H1 (cell line): Measurements from ENCODE around the gene HIPK2. TPM values are rescaled to one million over a fixed set of nuclear protein-coding genes. Genes with fewer than 3 reads are reported as not detected.

Source experiments
- CTCF ChIA-PET: fragments of 300-600 bp; sonication (Branson Sonifier 250); formaldehyde crosslinking; loops from one replicate; lab custom pipeline; 2021; ENCODE audit not compliant: partially characterized antibody; lab: Charles Lee
- POLR2A ChIA-PET: fragments of 300-600 bp; sonication (Branson Sonifier 250); formaldehyde crosslinking; loops from one replicate; lab custom pipeline; 2021; ENCODE audit warnings: inconsistent platforms; ENCODE audit not compliant: partially characterized antibody; lab: Charles Lee
- DNase-seq, 2 experiments: peaks; one replicate each; pipeline versions ENCODE4 v3.0.0 to v3.0.0-alpha.2; 2010 to 2022; ENCODE audit warnings: low spot score in 2 of 2, low read depth in 1 of 2, mixed read lengths in 1 of 2
- FAIRE-seq: peaks from 2 replicates; lab custom pipeline; 2011; peaks lifted over from hg19 to GRCh38; lab: Jason Lieb, UNC
- H2AFZ ChIP-seq: 2 replicates; pipeline ENCODE4 v1.8.1; 2012; ENCODE audit warnings: low read length, inconsistent platforms
- H2AK5ac ChIP-seq: 2 replicates; pipeline ENCODE4 v1.6.1; 2013; ENCODE audit warnings: low read depth, low read length
- H2BK120ac ChIP-seq: replicated peaks from 2 replicates; pipeline ENCODE3; 2013; ENCODE audit warnings: low read depth, low read length, inconsistent platforms
- H2BK12ac ChIP-seq: 2 replicates; pipeline ENCODE4 v1.6.1; 2013; ENCODE audit warnings: low read depth, low read length
- H2BK15ac ChIP-seq: 2 replicates; pipeline ENCODE4 v1.6.1; 2013; ENCODE audit warnings: low read length
- H2BK20ac ChIP-seq: 2 replicates; pipeline ENCODE4 v1.6.1; 2013; ENCODE audit warnings: low read length
- H2BK5ac ChIP-seq: 2 replicates; pipeline ENCODE4 v1.6.1; 2013; ENCODE audit warnings: low read depth, low read length
- H3K14ac ChIP-seq: 2 replicates; pipeline ENCODE4 v1.6.1; 2013; ENCODE audit warnings: inconsistent platforms; ENCODE audit not compliant: insufficient read length
- H3K18ac ChIP-seq: 2 replicates; pipeline ENCODE4 v1.6.1; 2013; ENCODE audit warnings: low read length; ENCODE audit errors: extremely low read depth
- H3K23ac ChIP-seq: 2 replicates; pipeline ENCODE4 v1.6.1; 2013; ENCODE audit warnings: inconsistent platforms; ENCODE audit not compliant: insufficient read length
- H3K23me2 ChIP-seq: 2 replicates; pipeline ENCODE4 v1.6.1; 2013; ENCODE audit warnings: low read depth, low read length
- H3K27ac ChIP-seq: 2 replicates; pipeline ENCODE4 v1.6.1; 2011; ENCODE audit warnings: low read depth, low read length, inconsistent platforms
- H3K27me3 ChIP-seq, 4 experiments: replicated peaks in 1 of 4; 1 replicate in 1 of 4; 2 replicates in 3 of 4; pipeline versions ENCODE4 v1.6.1 to v1.8.1; 2011 to 2013; ENCODE audit warnings: low read length in 3 of 4, mild to moderate bottlenecking in 3 of 4, inconsistent platforms in 2 of 4, mixed read lengths in 2 of 4, moderate library complexity in 1 of 4; ENCODE audit not compliant: control insufficient read depth in 3 of 4, insufficient read depth in 3 of 4; ENCODE audit errors: extremely low read depth in 1 of 4
- H3K36me3 ChIP-seq, 4 experiments: 2 replicates each; pipeline versions ENCODE4 v1.6.1 to v1.8.1; 2011 to 2013; ENCODE audit warnings: mild to moderate bottlenecking in 4 of 4, low read length in 3 of 4, moderate library complexity in 2 of 4, control low read depth in 1 of 4, inconsistent platforms in 1 of 4; ENCODE audit not compliant: insufficient read depth in 4 of 4, control insufficient read depth in 2 of 4
- H3K4ac ChIP-seq: replicated peaks from 2 replicates; pipeline ENCODE3; 2013; ENCODE audit warnings: low read length, low read depth, mixed read lengths, inconsistent platforms; ENCODE audit not compliant: insufficient read length
- H3K4me1 ChIP-seq, 4 experiments: replicated peaks in 1 of 4; 1 replicate in 1 of 4; 2 replicates in 3 of 4; pipeline versions ENCODE4 v1.6.1 to v1.8.1; 2011 to 2013; ENCODE audit warnings: low read length in 3 of 4, inconsistent platforms in 2 of 4, mixed read lengths in 1 of 4; ENCODE audit not compliant: insufficient read depth in 4 of 4, control insufficient read depth in 3 of 4
- H3K4me2 ChIP-seq, 2 experiments: 2 replicates each; pipeline versions ENCODE4 v1.6.1 to v1.8.1; 2011 to 2013; ENCODE audit warnings: low read depth in 2 of 2, low read length in 2 of 2, control low read depth in 1 of 2, inconsistent platforms in 1 of 2, mild to moderate bottlenecking in 1 of 2; ENCODE audit not compliant: insufficient read depth in 1 of 2
- H3K4me3 ChIP-seq, 4 experiments: fragments of 200-600, 300-600 bp in 1 of 4; sonication (generic), shearing (Covaris generic), sonication (Bioruptor Twin) in 1 of 4; 2 replicates each; pipeline versions ENCODE4 v1.5.1 to v1.8.1; 2011 to 2016; ENCODE audit warnings: low read length in 4 of 4, low read depth in 3 of 4, control low read depth in 2 of 4, inconsistent platforms in 2 of 4, mild to moderate bottlenecking in 2 of 4, mixed read lengths in 1 of 4, moderate library complexity in 1 of 4; ENCODE audit not compliant: insufficient read depth in 2 of 4; ENCODE audit errors: extremely low read depth in 1 of 4
- H3K56ac ChIP-seq: replicated peaks from 2 replicates; pipeline ENCODE3; 2013; ENCODE audit warnings: low read depth, mild to moderate bottlenecking, mixed read lengths, low read length, inconsistent platforms; ENCODE audit not compliant: insufficient read length
- H3K79me1 ChIP-seq: 2 replicates; pipeline ENCODE4 v1.6.1; 2013; ENCODE audit warnings: low read depth, low read length, control low read depth
- H3K79me2 ChIP-seq, 2 experiments: 2 replicates each; pipeline versions ENCODE4 v1.6.1 to v1.8.1; 2012 to 2013; ENCODE audit warnings: low read length in 2 of 2, mild to moderate bottlenecking in 2 of 2, inconsistent platforms in 1 of 2; ENCODE audit not compliant: insufficient read depth in 2 of 2, control insufficient read depth in 1 of 2
- H3K9ac ChIP-seq, 4 experiments: replicated peaks in 1 of 4; 1 replicate in 1 of 4; 2 replicates in 3 of 4; pipeline versions ENCODE4 v1.6.1 to v1.8.1; 2011 to 2013; ENCODE audit warnings: low read depth in 3 of 4, low read length in 3 of 4, control low read depth in 2 of 4, mild to moderate bottlenecking in 2 of 4, moderate library complexity in 2 of 4, inconsistent platforms in 1 of 4; ENCODE audit errors: extremely low read depth in 1 of 4
- H3K9me3 ChIP-seq, 2 experiments: 2 replicates each; pipeline versions ENCODE4 v1.6.1 to v1.8.1; 2012 to 2013; ENCODE audit warnings: mild to moderate bottlenecking in 2 of 2, moderate library complexity in 2 of 2, control low read depth in 1 of 2, inconsistent platforms in 1 of 2, low read depth in 1 of 2, low read length in 1 of 2, mixed read lengths in 1 of 2; ENCODE audit not compliant: insufficient read depth in 2 of 2
- H4K20me1 ChIP-seq, 2 experiments: replicated peaks in 1 of 2; 2 replicates each; pipeline versions ENCODE3 to v1.8.1; 2011 to 2013; ENCODE audit warnings: inconsistent platforms in 2 of 2, low read length in 2 of 2, mild to moderate bottlenecking in 1 of 2; ENCODE audit not compliant: insufficient read depth in 2 of 2, control insufficient read depth in 1 of 2
- H4K5ac ChIP-seq: 2 replicates; pipeline ENCODE4 v1.6.1; 2013; ENCODE audit warnings: low read length, low read depth, mixed read lengths, inconsistent platforms; ENCODE audit not compliant: insufficient read length
- H4K8ac ChIP-seq: 2 replicates; pipeline ENCODE4 v1.8.0; 2013; ENCODE audit warnings: mild to moderate bottlenecking, moderate library complexity, low read length, inconsistent platforms; ENCODE audit not compliant: insufficient read depth; ENCODE audit errors: extremely low read depth
- H4K91ac ChIP-seq: replicated peaks from 2 replicates; pipeline ENCODE3; 2013; ENCODE audit warnings: low read length, mixed read lengths, inconsistent platforms; ENCODE audit not compliant: insufficient read length
- JUND ChIP-seq: IDR thresholded peaks from 2 replicates; pipeline ENCODE4 v1.6.1; 2011; ENCODE audit warnings: mild to moderate bottlenecking, improper control_type of control experiment, low read length
- USF2 ChIP-seq: IDR thresholded peaks from 2 replicates; pipeline ENCODE4 v1.6.1; 2011; ENCODE audit warnings: low read length, improper control_type of control experiment
- WGBS, 2 experiments: shearing (Covaris generic) in 1 of 2; methylation state at CpG; one replicate each; pipeline versions ENCODE4 v1.1.6 to v1.1.7; 2013 to 2015; ENCODE audit warnings: low lambda C conversion rate in 2 of 2, mixed read lengths in 2 of 2, inconsistent platforms in 1 of 2, low coverage in 1 of 2, missing lambda C conversion rate in 1 of 2; ENCODE audit not compliant: insufficient replicate concordance in 2 of 2, insufficient coverage in 1 of 2, insufficient read length in 1 of 2; ENCODE audit errors: extremely low coverage in 1 of 2, missing lambda C conversion rate in 1 of 2; 5-methylcytosine and 5-hydroxymethylcytosine counted together
- long read RNA-seq, 2 experiments: library from RNA in 1 of 2; library from capped mRNA in 1 of 2; stranded (forward); transcript quantifications; one replicate each; pipeline ENCODE4 v2.0.0, GENCODE V29; 2021; ENCODE audit warnings: inconsistent platforms in 1 of 2
- polyA minus RNA-seq, 3 experiments: library from RNA; depleted of rRNA, polyadenylated mRNA; stranded (reverse); fragments of >200 nt; gene quantifications; 1 replicate in 2 of 3; 2 replicates in 1 of 3; pipeline ENCODE4 v1.2.3, GENCODE V29; 2011
- polyA plus RNA-seq, 7 experiments: library from polyadenylated mRNA; depleted of rRNA in 3 of 7; stranded (reverse) in 5 of 7; unstranded in 2 of 7; fragments of >200 nt in 5 of 7; fragments of 200-250 nt in 2 of 7; gene quantifications; 1 replicate in 5 of 7; 2 replicates in 1 of 7; 4 replicates in 1 of 7; pipeline versions ENCODE4 v1.2.1 to v1.2.3, GENCODE V29; 2011 to 2013; ENCODE audit warnings: missing spikeins in 2 of 7, mixed read lengths in 2 of 7
- total RNA-seq: library from RNA; stranded (reverse); fragmentation: NEBNext Ultra II Directional; extraction: Animal tissue kit (Norgen Biotek cat#: 25700); gene quantifications from 2 replicates; pipeline ENCODE4 v1.2.1, GENCODE V29; 2021

HIPK2 gene
- total RNA-seq: 24.3 and 24.4 TPM in 2 replicates
- polyA plus RNA-seq (2011; rRNA removed): 8.3 and 10.0 TPM in 2 replicates
- polyA plus RNA-seq (2011; cell fraction: cytosol; rRNA removed): 4.9 TPM
- 18.0 TPM for polyA plus RNA-seq (2011; cell fraction: nucleus; rRNA removed)
- 7.7 to 10.0 TPM (median 8.5 TPM) in 4 replicates for polyA plus RNA-seq (2012, experiment 1 of 2)
- 1.1 TPM for polyA plus RNA-seq (2012, experiment 2 of 2)
- 9.4 TPM for polyA plus RNA-seq (2013, experiment 1 of 2)
- 8.2 TPM for polyA plus RNA-seq (2013, experiment 2 of 2)
- polyA minus RNA-seq (2011; rRNA and poly(A)+ RNA removed): 21.8 and 24.1 TPM in 2 replicates
- polyA minus RNA-seq (2011; cell fraction: cytosol; rRNA and poly(A)+ RNA removed): 10.6 TPM
- 16.7 TPM for polyA minus RNA-seq (2011; cell fraction: nucleus; rRNA and poly(A)+ RNA removed)
- long read RNA-seq, experiment 1, partial matches to known transcripts: 1 of 15 reads
- long read RNA-seq, experiment 1, other reads (novel, unspliced or antisense): 14 of 15 reads
- long read RNA-seq, experiment 2: 0 reads

GRCh38 chr7:139777948-139778841 is at the start of gene HIPK2:
Gene HIPK2, minus strand, starts transcription at chr7:139777998. Its CDS starts 375 bp downstream, at chr7:139777623.
- Histone ChIP-seq H3K27me3 (peaks cover 2 to 33% (median 18%) of the 10 kb centered on the region in 4 experiments), H3K23ac (no peak within 1 kb of the TSS), H4K20me1 (peaks cover 0 to 3% of the 10 kb centered on the region in 2 experiments), H3K9me3 (no peaks in the 10 kb centered on the region), H3K18ac (no peak within 1 kb of the TSS; the same call in 1 of the 2 replicates), H3K79me2 (peaks cover 0 to 30% of the 10 kb centered on the region in 2 experiments; a peak in 2 of 4 replicates), H2BK120ac (no peak within 1 kb of the TSS), H4K5ac (no peak within 1 kb of the TSS), H3K79me1 (no peaks in the 10 kb centered on the region; the same call in 1 of the 2 replicates), H3K27ac (no peak within 1 kb of the TSS), H2AFZ (peak within 1 kb of the TSS; percentile 59; the same call in 1 of the 2 replicates), H2BK12ac (no peak within 1 kb of the TSS), H4K8ac (peak within 1 kb of the TSS; percentile 87), H3K4me3 (peak within 1 kb of the TSS; percentile 74 to 97 (median 80)), H2BK20ac (no peak within 1 kb of the TSS), H3K56ac (no peak within 1 kb of the TSS), H3K14ac (no peak within 1 kb of the TSS), H2BK5ac (no peak within 1 kb of the TSS), H3K4ac (no peak within 1 kb of the TSS), H3K4me1 (peaks cover 0 to 3% (median under 1%) of the 10 kb centered on the region in 4 experiments; a peak in 3 of 7 replicates), H3K36me3 (no peaks in the 10 kb centered on the region), H4K91ac (peak within 1 kb of the TSS; percentile 12), H2AK5ac (no peak within 1 kb of the TSS), H3K9ac (peak within 1 kb of the TSS in 3 of 4 experiments; percentile 36 to 94 (median 48); a peak in 5 of 7 replicates), H3K4me2 (peak within 1 kb of the TSS; percentile 87 to 94), H3K23me2 (peaks cover 10% of the 10 kb centered on the region), H2BK15ac (no peak within 1 kb of the TSS)
- POLR2A ChIA-PET: interaction anchor here (0.6 to 1.7 kb wide), 5 partner anchors 9 to 127 kb away, joined by 3 to 8 read pairs (median 4); no protein-coding TSS in a partner anchor
- FAIRE-seq: no peak
- 1% methylated on average over 28 of the region's 96 CpGs; no CpG with 5 or more reads in 1 of the 2 experiments for WGBS, 2 experiments
- CTCF ChIA-PET: interaction anchor here (0.6 to 1.7 kb wide), 12 partner anchors 9 to 870 kb away, joined by 3 to 5 read pairs (median 3); no protein-coding TSS in a partner anchor
- DNase-seq: peak in 1 of 2 experiments; percentile 73
- TF ChIP-seq USF2: no peak
- TF ChIP-seq JUND: no peak
